ENCODE measurements around the gene GPR156. TPM values are rescaled to one million over a fixed set of nuclear protein-coding genes. Genes with fewer than 3 reads are reported as not detected.
"Not testable (repeated sequence)": the region's sequence is repeated elsewhere in the genome, so short reads cannot be mapped to it uniquely, and the experiment has no call there.

Gene GPR156
- total RNA-seq, result 0.51 and 1.4 TPM in 2 replicates

- no peak for TF ChIP-seq CTCF (conservative IDR thresholded peaks at IDR 0.05; ENCODE audit: low read depth, low read length)
- peak within 1 kb of the TSS; percentile 60 for H3K4me3 ChIP-seq (ENCODE audit: low read depth, low read length)
- no peak for DNase-seq (ENCODE audit: low read depth)
These were observed at the start of gene GPR156 for GRCh38 chr3:120284747-120285507. Gene GPR156 (minus strand): TSS chr3:120285222. CDS start chr3:120244098, 41,124 bp downstream.

DNA sequence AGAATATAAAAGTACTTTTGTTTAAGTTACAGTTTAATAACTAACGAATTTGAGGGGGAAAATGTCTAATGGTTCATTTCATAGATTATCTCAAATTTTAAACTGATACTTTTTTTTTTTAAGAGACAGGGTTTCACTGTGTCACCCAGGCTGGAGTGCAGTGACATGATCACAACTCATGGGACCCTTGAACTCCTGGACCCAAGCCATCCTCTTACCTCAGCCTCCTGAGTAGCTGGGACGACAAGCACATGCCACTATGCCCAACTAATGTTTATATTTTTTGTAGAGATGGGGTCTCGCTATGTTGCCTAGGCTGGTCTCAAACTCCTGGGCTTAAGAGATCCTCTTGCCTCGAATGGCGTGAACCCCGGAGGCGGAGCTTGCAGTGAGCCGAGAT, 47.6 kb upstream of the GPR156 start:
- H3K4me3 ChIP-seq (ENCODE audit: low read depth, low read length), result no peak overlapping the region
- no peak for DNase-seq (ENCODE audit: low read depth)
- TF ChIP-seq CTCF (conservative IDR thresholded peaks at IDR 0.05; ENCODE audit: low read depth, low read length), result no peak

- H3K4me3 ChIP-seq (ENCODE audit: low read depth, low read length), result no peak overlapping the region
- DNase-seq (ENCODE audit: low read depth), result no peak
- TF ChIP-seq CTCF (conservative IDR thresholded peaks at IDR 0.05; ENCODE audit: low read depth, low read length), result no peak
These were observed 46.1 kb upstream of the GPR156 start for GRCh38 chr3:120331076-120331475.

DNA sequence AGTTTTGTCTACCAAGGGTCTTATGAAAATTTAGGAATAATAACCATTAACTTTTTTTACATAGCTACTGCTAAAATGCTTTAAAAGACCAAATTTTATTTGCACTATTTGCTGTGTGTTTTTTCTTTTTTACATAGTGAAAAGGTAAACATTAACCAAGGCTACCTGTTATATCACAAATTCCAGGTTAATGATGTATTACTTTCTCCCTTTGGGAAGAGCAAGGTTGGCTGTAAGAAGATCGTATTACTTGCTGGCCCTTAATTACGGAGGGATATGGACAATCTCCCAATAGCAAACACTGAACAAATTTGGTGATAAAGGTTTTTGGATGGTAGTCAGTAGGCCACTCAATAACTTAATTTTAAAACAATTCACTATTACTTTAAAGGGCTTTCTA, 41.8 kb upstream of the GPR156 start:
- H3K4me3 ChIP-seq (ENCODE audit: low read depth, low read length), result no peak overlapping the region
- DNase-seq (ENCODE audit: low read depth), result no peak
- no peak for TF ChIP-seq CTCF (conservative IDR thresholded peaks at IDR 0.05; ENCODE audit: low read depth, low read length)

DNA sequence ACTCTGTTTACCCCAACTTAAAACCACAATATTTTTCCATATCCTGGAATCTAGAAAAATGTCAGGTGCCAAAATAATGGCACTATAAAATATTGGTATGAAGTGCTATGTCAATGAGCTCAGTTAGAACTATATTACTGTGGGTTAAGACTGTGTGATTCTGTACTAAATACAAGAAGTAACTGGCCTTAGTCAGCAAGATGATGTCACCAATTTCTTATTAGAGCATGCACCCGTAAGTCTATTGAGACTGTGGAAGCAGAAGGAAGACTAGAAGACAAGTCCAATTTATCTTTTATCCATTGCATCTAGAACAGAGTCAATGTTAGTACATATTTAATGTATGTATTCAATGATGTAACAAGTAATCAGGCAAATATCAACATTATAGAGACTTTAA, 39.2 kb upstream of the GPR156 start:
- DNase-seq (ENCODE audit: low read depth), result no peak
- no peak overlapping the region for H3K4me3 ChIP-seq (ENCODE audit: low read depth, low read length)
- TF ChIP-seq CTCF (conservative IDR thresholded peaks at IDR 0.05; ENCODE audit: low read depth, low read length), result no peak

GRCh38 chr3:120323761-120324160, 38.7 kb upstream of the GPR156 start:
- DNase-seq (ENCODE audit: low read depth); H3K4me3 ChIP-seq (ENCODE audit: low read depth, low read length): not testable (repeated sequence)

DNA sequence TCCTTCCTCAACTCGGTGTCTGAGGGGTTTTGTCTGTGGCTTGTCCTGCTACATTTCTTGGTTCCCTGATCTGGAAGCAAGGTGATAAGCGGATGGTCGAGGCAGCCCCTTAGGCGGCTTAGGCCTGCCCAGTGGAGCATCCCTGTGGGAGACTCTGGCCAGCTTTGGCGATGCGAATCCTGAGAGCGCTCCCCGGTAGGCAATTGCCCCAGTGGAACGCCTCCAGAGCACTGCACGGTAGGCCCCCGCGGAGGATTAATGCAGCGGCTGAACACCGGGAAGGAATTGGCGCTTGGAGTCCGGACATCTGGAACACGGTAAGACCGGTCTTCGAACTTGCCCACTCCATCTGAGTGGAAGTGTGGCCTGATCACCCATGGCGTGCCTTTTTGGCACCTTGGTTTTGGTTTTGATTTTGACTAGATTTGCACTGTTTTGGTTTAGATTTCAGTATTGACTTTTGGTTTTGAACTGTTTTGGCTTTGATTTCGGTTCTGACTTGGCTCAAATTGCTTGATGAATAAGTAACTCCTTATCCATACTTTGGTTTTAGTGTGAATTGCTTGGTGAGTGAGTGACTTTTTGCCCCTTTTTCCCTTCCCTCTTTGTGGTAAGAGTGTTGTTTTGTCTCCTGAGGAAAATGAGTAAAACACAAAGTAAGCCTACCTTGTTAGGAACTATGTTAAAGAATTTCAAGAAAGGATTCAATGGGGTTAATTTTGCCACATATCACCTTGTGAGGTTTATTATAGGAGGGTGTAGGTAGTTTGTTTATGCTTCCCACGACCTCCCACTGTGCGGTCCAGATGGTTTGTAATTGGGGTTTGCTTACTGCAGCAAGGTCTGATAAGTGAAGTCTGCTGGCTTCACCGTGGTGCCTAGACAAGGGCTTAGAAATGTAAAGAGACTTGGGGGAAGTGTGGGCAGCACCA, 27.1 kb upstream of the GPR156 start:
- H3K4me3 ChIP-seq (ENCODE audit: low read depth, low read length), result no peak overlapping the region
- TF ChIP-seq CTCF (conservative IDR thresholded peaks at IDR 0.05; ENCODE audit: low read depth, low read length), result no peak
- no peak for DNase-seq (ENCODE audit: low read depth)

Measured in epithelial cell of proximal tubule (primary cell).